ENCODE results near the gene ABTB2. TPM values are rescaled to one million over a fixed set of nuclear protein-coding genes. Genes with fewer than 3 reads are reported as not detected.
A peak's percentile ranks its signal among the peaks of the same experiment; 100 is the strongest.

The ABTB2 gene
- total and polyA plus RNA-seq, 7 donors: 1.3 to 12.9 (median 2.5) TPM

DNA sequence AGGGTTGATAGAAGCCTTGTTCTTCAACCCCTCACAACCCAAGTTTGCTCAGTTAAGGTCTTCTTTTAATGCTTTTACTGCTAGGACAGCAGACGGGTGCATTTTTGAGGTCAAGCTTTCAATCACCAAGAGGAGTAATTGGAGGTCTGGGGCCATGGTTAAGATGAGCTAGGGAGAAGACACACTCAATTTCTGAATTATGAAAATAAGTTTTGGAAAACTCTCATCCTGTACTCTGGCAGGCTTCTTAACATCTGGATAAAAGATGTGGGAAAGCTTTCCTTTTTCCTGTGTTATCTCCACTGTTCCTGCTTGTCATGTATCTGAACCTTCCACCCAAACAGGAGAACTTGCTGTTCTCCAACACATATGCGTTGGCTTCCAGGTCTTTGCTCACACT is 9.7 kb downstream of the ABTB2 start:
- no peak for TF ChIP-seq POLR2A (IDR thresholded peaks at IDR 0.05)
- TF ChIP-seq POLR2AphosphoS5 (IDR thresholded peaks at IDR 0.05): peak in 2 of 4 donors; percentile 28 to 29
- 86 to 93% methylated on average over 2 of the region's 2 CpGs for WGBS, 2 donors
- no peak for DNase-seq
- Histone ChIP-seq H3K27ac (no peak overlapping the region), H3K4me3 (no peak overlapping the region), H3K9me3 (no peaks in the 10 kb centered on the region), H3K36me3 (no peaks in the 10 kb centered on the region), H3K4me1 (peaks cover 0 to 60% (median 45%) of the 10 kb centered on the region in 4 donors), H3K27me3 (no peaks in the 10 kb centered on the region)
- intact Hi-C loops (cut with DNase I): no loop called here

DNA sequence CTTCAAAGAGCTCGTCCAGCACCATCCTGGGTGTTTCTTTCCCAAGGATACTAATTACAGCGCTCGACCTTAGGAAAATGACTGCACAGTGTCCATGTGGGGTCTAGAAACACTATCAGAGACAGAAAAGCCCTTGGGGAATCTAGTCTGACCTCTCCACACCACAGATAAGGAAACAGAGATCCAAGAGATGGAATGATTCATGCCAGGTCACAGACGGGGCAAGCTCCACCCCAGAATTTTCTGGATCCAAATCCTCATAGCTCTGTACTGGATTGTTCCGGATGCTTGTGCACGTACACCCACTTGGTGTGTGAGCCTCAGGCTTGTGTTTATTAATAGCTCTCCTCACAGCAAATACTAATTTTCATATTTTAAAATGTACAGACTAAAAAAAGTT is 11.3 kb downstream of the ABTB2 start:
- peak overlapping the region; percentile 51 to 81 (median 68) for H3K27ac ChIP-seq
- DNase-seq: no peak
- intact Hi-C loops (cut with DNase I): no loop called here
- H3K9me3 ChIP-seq: no peaks in the 10 kb centered on the region
- WGBS, 2 donors: 76 to 78% methylated on average over 6 of the region's 6 CpGs
- no peak overlapping the region for H3K4me3 ChIP-seq
- peaks cover 0 to 74% (median 60%) of the 10 kb centered on the region in 4 donors for H3K4me1 ChIP-seq
- no peak for TF ChIP-seq POLR2AphosphoS5 (IDR thresholded peaks at IDR 0.05)
- TF ChIP-seq, protein P1, sequence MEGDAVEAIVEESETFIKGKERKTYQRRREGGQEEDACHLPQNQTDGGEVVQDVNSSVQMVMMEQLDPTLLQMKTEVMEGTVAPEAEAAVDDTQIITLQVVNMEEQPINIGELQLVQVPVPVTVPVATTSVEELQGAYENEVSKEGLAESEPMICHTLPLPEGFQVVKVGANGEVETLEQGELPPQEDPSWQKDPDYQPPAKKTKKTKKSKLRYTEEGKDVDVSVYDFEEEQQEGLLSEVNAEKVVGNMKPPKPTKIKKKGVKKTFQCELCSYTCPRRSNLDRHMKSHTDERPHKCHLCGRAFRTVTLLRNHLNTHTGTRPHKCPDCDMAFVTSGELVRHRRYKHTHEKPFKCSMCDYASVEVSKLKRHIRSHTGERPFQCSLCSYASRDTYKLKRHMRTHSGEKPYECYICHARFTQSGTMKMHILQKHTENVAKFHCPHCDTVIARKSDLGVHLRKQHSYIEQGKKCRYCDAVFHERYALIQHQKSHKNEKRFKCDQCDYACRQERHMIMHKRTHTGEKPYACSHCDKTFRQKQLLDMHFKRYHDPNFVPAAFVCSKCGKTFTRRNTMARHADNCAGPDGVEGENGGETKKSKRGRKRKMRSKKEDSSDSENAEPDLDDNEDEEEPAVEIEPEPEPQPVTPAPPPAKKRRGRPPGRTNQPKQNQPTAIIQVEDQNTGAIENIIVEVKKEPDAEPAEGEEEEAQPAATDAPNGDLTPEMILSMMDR (IDR thresholded peaks at IDR 0.05): no peak
- no peak for TF ChIP-seq EP300 (IDR thresholded peaks at IDR 0.05)
- TF ChIP-seq POLR2A (IDR thresholded peaks at IDR 0.05): no peak
- H3K27me3 ChIP-seq: no peaks in the 10 kb centered on the region
- H3K36me3 ChIP-seq: no peaks in the 10 kb centered on the region

DNA sequence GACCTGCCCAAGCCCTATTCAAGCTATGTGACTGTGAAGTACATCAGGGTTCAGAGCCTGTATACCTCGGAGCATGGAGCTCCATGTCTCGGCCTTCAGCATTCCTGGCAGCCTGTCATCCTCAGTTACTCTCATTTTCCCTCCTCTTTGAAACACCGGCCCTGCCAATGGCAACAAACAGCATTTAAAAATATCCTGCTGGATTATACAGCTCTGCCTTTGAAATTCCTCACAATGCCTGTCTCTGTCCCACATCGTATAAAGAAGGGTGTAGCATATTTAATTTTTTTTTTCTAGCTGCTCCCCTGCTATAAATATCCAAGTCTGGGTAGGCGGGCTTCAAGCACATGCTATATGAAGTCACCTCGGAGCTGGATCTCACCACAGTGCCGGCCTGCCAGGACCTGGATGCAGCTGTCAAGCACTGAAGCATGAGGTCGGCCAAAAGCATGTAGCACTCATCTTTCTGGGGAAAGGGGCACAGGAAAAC is 11.8 kb downstream of the ABTB2 start:
- 55 to 63% methylated on average over 8 of the region's 8 CpGs for WGBS, 2 donors
- DNase-seq: no peak
- no peaks in the 10 kb centered on the region for H3K36me3 ChIP-seq
- TF ChIP-seq, protein P1 (IDR thresholded peaks at IDR 0.05): no peak
- peak in 1 of 4 donors; percentile 4 for TF ChIP-seq POLR2AphosphoS5 (IDR thresholded peaks at IDR 0.05)
- no peaks in the 10 kb centered on the region for H3K9me3 ChIP-seq
- H3K4me1 ChIP-seq: peaks cover 0 to 77% (median 62%) of the 10 kb centered on the region in 4 donors
- intact Hi-C loops (cut with DNase I): no loop called here
- no peak overlapping the region for H3K4me3 ChIP-seq
- H3K27me3 ChIP-seq: no peaks in the 10 kb centered on the region
- H3K27ac ChIP-seq: peak overlapping the region; percentile 51 to 81 (median 68)

- no peaks in the 10 kb centered on the region for H3K36me3 ChIP-seq
- TF ChIP-seq EP300 (IDR thresholded peaks at IDR 0.05) (no peak), POLR2A (IDR thresholded peaks at IDR 0.05) (no peak), POLR2AphosphoS5 (IDR thresholded peaks at IDR 0.05) (no peak)
- TF ChIP-seq, protein P1 (IDR thresholded peaks at IDR 0.05): no peak
- 79 to 91% methylated on average over 3 of the region's 3 CpGs for WGBS, 2 donors
- no peak for DNase-seq
- no peaks in the 10 kb centered on the region for H3K27me3 ChIP-seq
- H3K9me3 ChIP-seq: no peaks in the 10 kb centered on the region
- no peak overlapping the region for H3K4me3 ChIP-seq
- peaks cover 0 to 72% (median 59%) of the 10 kb centered on the region in 4 donors for H3K4me1 ChIP-seq
- peak overlapping the region; percentile 51 to 81 (median 68) for H3K27ac ChIP-seq
- intact Hi-C loops (cut with DNase I): no loop called here
Observed at GRCh38 chr11:34345540-34345876, 12.3 kb downstream of the ABTB2 start.

GRCh38 chr11:34344768-34345539 is 12.9 kb downstream of the ABTB2 start:
- intact Hi-C loops (cut with DNase I): no loop called here
- WGBS, 2 donors: 73 to 83% methylated on average over 8 of the region's 8 CpGs
- no peaks in the 10 kb centered on the region for H3K9me3 ChIP-seq
- peak overlapping the region in 3 of 4 donors; percentile 51 to 81 (median 79) for H3K27ac ChIP-seq
- peak; percentile 75 for DNase-seq
- no peak overlapping the region for H3K4me3 ChIP-seq
- TF ChIP-seq POLR2AphosphoS5 (IDR thresholded peaks at IDR 0.05) (no peak), POLR2A (IDR thresholded peaks at IDR 0.05) (no peak), EP300 (IDR thresholded peaks at IDR 0.05) (no peak)
- TF ChIP-seq, protein P1 (IDR thresholded peaks at IDR 0.05): no peak
- H3K4me1 ChIP-seq: peaks cover 0 to 69% (median 59%) of the 10 kb centered on the region in 4 donors
- H3K27me3 ChIP-seq: no peaks in the 10 kb centered on the region
- H3K36me3 ChIP-seq: no peaks in the 10 kb centered on the region
